VCaP (cell line): ENCODE measurements around the gene FOXJ2.
"Not testable (repeated sequence)": the region's sequence is repeated elsewhere in the genome, so short reads cannot be mapped to it uniquely, and the experiment has no call there.

Experiments used
- H3K27ac ChIP-seq: fragments of 450-650 bp; 2 replicates; pipeline ENCODE4 v1.5.1; 2017
- TF ChIP-seq, protein P1 (sequence below): fragments of 450-650 bp; conservative IDR thresholded peaks from 2 replicates; pipeline ENCODE4 v1.5.1; 2017; ENCODE audit warnings: mild to moderate bottlenecking, moderate library complexity

FOXJ2 gene

DNA sequence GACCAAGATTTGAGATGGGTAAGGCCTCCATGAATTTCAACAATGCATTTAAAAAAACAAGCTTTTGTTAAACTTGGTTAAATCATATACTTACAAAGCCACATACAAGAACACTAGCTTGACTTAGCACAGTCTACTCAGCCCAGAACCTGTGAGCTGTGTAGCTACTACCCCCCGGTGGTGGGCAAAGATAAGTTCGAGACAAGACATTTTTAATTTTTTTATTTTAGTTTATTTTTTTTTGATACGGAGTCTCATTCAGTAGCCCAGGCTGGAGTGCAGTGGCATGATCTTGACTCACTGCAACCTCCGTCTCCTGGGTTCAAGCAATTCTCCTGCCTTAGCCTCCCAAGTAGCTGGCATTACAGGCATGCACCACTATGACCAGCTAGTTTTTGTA, 45.9 kb downstream of the FOXJ2 start:
- TF ChIP-seq, protein P1, sequence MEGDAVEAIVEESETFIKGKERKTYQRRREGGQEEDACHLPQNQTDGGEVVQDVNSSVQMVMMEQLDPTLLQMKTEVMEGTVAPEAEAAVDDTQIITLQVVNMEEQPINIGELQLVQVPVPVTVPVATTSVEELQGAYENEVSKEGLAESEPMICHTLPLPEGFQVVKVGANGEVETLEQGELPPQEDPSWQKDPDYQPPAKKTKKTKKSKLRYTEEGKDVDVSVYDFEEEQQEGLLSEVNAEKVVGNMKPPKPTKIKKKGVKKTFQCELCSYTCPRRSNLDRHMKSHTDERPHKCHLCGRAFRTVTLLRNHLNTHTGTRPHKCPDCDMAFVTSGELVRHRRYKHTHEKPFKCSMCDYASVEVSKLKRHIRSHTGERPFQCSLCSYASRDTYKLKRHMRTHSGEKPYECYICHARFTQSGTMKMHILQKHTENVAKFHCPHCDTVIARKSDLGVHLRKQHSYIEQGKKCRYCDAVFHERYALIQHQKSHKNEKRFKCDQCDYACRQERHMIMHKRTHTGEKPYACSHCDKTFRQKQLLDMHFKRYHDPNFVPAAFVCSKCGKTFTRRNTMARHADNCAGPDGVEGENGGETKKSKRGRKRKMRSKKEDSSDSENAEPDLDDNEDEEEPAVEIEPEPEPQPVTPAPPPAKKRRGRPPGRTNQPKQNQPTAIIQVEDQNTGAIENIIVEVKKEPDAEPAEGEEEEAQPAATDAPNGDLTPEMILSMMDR: peak; percentile 76
- H3K27ac ChIP-seq: no peak overlapping the region

DNA sequence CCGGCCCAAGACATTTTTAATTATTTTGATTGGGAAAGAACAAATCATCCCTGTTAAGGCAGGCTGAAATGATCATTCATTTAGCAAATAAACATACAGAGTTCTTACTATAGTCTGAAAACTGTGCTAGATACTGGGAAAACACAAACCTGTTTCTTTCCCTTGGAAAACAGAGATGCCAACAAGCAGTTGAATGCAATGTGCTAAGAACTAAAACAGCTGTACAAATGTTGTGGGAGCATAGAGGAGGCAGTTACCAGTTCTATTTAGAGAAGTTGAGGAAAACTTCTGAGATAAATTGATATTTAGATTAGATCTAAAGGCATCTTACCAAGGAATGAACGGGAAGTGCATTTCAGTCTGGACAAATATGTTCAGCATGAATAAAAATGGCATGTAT, 46.4 kb downstream of the FOXJ2 start:
- H3K27ac ChIP-seq: no peak overlapping the region
- TF ChIP-seq, protein P1: no peak

DNA sequence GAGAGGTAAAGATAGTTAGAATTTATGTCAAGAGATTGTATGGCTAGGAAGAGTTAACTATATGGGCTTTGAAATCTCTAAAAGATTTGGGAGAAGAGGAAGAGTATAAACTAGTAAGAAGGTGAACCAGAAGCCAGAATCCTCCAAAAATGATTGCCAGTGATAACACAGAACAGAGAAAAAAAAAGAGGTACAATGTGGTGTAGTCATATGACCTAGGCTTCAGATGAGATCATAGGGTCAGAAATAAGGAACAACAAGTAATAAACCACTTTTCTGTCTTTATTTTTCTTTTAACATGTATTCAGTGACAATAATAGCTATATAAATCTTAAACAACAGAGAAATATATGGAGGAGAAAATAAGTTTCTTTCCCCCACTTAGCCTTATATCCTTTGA, 47.6 kb downstream of the FOXJ2 start:
- H3K27ac ChIP-seq: peak overlapping the region; percentile 95; the same call in 1 of the 2 replicates
- TF ChIP-seq, protein P1: no peak

DNA sequence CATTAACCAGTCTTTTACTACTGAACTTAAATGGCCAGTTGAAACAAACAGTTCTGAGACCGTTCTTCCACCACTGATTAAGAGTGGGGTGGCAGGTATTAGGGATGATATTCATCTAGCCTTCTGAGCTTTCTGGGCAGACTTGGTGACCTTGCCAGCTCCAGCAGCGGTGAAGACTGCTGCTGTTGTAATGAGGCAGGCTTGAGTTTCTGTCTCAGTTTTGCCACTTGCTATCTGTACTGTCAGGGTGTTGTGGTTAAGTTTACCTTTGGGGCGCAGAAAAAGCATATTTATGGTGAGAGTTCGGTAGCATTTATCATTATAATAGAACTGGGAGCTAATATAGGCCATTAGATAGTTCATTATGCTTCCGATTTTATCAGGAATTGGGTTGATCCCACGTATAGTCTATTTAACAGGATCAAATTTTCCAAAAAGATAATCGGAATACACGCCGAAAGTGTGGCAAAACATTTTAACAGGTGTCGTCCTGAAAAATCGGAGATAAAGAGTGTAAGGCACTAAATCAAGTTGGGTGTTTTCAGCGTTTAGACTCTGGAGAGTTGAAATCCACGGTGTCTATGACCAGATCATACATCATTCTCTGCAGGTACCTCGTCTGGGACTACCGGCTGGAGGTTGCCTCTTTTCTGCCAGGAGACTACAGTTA, 48.9 kb downstream of the FOXJ2 start:
- TF ChIP-seq, protein P1: no peak
- H3K27ac ChIP-seq: peak overlapping the region; percentile 95

DNA sequence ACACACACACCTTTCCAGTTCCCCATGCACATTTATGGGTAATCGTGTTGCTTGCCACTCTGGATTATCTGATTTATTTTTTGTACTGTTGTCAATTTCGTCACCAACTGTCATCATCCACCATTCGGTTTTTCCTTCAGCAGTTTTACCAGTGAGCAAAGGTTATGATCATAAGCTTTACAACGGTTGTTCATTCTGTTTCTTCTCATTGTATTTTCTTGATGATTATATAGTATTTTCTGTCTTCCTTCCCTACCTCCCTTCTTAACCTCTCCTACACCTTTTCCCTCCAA, 50.2 kb downstream of the FOXJ2 start:
- TF ChIP-seq, protein P1: no peak
- peak overlapping the region; percentile 95 for H3K27ac ChIP-seq

DNA sequence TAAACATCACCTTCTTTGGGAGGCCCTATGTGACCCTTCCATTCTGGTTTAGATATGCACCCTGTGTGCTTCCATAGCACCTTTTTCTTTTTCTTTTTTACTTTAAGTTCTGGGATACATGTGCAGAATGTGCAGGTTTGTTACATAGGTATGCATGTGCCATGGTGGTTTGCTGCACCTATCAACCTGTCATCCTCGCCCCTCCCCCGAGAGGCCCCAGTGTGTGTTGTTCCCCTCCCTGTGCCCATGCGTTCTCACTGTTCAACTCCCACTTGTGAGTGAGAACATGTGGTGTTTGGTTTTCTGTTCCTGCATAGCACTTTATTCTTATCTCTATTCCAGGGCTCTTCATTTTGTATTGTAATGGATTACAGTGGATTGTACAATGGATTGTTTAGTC, 51.8 kb downstream of the FOXJ2 start:
- not testable (repeated sequence) for H3K27ac ChIP-seq

DNA sequence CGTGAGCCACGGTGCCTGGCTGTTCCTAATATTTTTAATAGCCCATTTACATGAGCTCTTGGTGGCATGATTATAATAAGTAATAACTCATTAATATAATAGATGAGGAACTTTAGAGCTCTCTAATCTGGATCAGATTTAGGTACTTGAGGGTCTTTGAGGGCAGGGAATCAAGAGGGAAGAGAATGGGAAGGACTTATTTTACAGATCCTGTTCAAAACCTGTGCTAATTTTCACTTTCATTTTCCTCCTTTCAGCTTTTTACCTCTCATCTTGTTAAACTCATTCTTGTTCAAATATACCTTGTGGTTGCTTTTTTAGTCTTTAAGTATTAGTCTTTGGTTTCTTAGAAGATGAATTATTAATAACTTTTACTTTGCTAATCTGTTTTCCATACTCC, 55.1 kb downstream of the FOXJ2 start:
- no peak overlapping the region for H3K27ac ChIP-seq
- TF ChIP-seq, protein P1: no peak

DNA sequence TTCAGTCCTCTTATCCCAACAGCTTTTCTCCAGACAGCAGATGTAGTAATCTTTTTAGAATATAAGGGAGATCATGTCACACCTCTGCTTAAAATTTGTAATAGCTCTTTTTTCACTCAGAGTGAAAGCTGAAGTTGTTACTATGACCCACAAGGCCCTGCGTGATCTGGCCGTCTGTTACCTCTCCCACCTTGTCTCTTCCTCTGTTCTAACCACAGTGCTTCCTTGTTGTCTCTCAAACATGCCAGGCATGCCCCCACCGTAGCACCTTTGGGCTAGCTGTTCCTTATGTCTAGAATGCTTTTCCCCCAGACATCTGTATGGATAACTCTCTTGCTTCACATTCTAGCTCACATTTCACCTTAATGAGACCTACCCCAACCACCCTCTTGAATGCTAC, 56.1 kb downstream of the FOXJ2 start:
- H3K27ac ChIP-seq: no peak overlapping the region
- TF ChIP-seq, protein P1: no peak

DNA sequence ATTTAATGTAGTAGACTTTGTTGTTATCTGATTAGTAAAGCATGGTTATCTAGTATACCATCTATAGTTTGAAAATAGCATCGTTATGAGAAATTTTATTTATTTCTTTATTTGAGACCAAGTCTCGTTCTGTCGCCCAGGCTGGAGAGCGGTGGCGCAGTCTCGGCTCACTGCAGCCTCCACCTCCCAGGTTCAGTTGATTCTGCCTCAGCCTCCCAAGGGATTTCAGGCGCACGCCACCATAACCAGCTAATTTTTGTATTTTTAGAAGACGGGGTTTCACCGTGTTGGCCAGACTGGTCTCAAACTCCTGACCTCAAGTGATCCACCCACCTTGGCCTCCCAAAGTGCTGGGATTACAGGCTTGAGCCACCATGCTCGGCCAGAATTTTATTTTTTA, 56.8 kb downstream of the FOXJ2 start:
- H3K27ac ChIP-seq: not testable (repeated sequence)
